Prostate gland (tissue), 2 donors: ENCODE measurements around the gene TMEM86A.

Source experiments
- CTCF ChIP-seq, 4 experiments: fragments of 200-600 bp in 2 of 4; fragments of 450-650 bp in 2 of 4; sonication (generic) in 2 of 4; IDR thresholded peaks; 1 replicate in 3 of 4; 2 replicates in 1 of 4; pipeline ENCODE4 v1.5.1; 2016 to 2019; ENCODE audit warnings: antibody characterized with exemption in 4 of 4, mild to moderate bottlenecking in 2 of 4, moderate library complexity in 2 of 4
- POLR2A ChIP-seq: fragments of 450-650 bp; IDR thresholded peaks from one replicate; pipeline ENCODE4 v1.6.1; 2016; ENCODE audit warnings: antibody characterized with exemption, mild to moderate bottlenecking
- POLR2AphosphoS5 ChIP-seq: sonication (generic); formaldehyde crosslinking; IDR thresholded peaks from one replicate; pipeline ENCODE4 v1.6.1; 2017; ENCODE audit warnings: antibody characterized with exemption

DNA sequence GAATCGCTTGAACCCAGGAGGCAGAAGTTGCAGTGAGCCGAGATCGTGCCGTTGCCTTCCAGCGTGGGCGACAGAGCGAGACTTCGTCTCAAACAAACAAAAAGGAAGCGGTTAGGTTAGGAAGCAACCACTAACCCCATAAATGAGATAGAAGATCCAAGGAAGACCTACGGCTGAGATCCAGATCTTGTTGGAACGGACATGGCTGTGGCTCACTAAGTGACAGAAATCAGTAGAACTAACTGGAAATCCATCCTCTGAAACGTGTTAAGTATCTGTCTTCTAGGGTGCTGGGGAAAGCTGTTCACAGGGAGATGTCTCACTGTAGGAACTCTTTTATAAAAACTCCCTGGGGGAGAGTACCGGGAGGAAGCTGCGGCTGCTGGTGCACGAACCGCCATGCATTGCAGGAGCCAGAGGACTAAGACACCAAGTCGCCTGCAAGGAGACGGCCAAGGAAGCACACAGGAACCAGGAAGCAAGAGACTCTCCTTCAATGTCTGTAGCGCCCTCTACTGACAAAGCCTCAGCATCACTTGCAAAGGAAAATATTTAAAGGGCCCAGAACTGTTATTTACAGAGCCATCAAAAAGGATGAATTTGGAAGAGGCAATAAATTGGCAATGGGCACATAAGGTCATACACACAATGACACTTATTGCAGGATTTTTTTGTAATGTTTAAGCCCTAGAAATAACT is 47.6 kb upstream of the TMEM86A start:
- peak in 1 of 4 experiments; percentile 46 for TF ChIP-seq CTCF (IDR thresholded peaks at IDR 0.05)
- no peak for TF ChIP-seq POLR2A
- no peak for TF ChIP-seq POLR2AphosphoS5
